Measurements from ENCODE around the gene LMF1.

DNA sequence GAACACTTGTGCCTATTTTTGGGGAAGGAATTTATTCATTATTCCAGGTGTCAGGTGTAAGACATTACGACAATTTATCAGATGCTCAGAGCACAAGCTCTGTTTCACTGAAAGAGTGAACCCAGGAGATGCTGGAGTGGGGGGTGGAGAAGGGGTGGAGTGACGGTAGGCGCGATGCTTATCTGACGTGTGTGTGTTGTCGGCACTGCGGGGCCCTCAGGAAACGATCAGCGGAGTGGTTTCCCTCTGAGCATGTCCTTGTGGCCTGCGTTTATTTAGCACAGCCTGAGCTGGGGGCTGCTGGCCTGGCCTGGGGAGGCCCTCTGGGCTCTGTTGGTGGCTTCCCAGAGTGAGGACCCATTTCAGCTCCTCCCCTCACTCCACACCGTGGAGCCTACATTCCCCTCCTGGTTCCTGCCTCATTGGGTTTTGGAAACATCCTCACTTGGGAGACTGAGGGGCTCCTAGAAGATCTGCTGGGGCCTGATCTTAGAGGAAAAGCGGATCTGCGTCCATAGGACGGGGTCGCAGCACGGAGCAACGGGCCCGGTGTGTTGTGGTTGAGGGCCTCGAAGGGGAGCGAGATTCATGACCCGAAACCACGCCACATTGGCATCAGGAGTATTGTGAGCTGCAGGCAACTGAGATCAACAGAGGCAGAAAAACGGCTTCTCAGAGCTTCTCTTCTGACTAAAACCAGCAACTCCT, 151.3 kb downstream of the LMF1 start:
- TF ChIP-seq, protein P1, sequence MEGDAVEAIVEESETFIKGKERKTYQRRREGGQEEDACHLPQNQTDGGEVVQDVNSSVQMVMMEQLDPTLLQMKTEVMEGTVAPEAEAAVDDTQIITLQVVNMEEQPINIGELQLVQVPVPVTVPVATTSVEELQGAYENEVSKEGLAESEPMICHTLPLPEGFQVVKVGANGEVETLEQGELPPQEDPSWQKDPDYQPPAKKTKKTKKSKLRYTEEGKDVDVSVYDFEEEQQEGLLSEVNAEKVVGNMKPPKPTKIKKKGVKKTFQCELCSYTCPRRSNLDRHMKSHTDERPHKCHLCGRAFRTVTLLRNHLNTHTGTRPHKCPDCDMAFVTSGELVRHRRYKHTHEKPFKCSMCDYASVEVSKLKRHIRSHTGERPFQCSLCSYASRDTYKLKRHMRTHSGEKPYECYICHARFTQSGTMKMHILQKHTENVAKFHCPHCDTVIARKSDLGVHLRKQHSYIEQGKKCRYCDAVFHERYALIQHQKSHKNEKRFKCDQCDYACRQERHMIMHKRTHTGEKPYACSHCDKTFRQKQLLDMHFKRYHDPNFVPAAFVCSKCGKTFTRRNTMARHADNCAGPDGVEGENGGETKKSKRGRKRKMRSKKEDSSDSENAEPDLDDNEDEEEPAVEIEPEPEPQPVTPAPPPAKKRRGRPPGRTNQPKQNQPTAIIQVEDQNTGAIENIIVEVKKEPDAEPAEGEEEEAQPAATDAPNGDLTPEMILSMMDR (IDR thresholded peaks at IDR 0.05; ENCODE audit: low read depth, low read length): no peak
- TF ChIP-seq EZH2phosphoT487 (IDR thresholded peaks at IDR 0.05; ENCODE audit: low read depth): no peak
